ENCODE results near the gene ANKS1A.
"Not testable (repeated sequence)": the region's sequence is repeated elsewhere in the genome, so short reads cannot be mapped to it uniquely, and the experiment has no call there.

Gene ANKS1A

DNA sequence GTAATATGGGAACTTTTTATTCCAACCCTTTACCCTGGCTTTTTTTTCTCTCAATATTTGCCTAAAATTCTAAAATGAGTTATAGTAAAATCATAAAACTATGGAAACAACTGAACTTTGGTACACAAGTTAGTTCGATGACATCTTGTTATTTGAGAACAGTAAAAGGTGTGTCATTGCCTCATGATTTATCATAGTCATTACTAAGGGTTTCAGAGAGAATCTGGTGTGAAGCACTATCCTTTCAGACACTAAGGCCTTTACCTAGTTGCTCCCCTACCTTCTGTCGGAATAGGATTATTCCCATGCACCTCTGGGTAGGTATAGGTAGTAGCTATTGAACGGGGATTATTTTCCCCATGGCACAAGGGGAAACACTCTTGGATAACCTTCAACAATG is 12.6 kb upstream of the ANKS1A start:
- Histone ChIP-seq H3K79me2 (ENCODE audit: control insufficient read depth, insufficient read depth, low read length, poor library complexity) (no peaks in the 10 kb centered on the region), H3K79me1 (ENCODE audit: low read length) (no peaks in the 10 kb centered on the region), H3K27me3 (ENCODE audit: insufficient read depth, low read length) (no peaks in the 10 kb centered on the region), H2AK5ac (ENCODE audit: low read length) (no peak overlapping the region), H3K4me1 (ENCODE audit: control insufficient read depth in 1 of 2, insufficient read depth in 2 of 2, low read length in 2 of 2) (no peaks in the 10 kb centered on the region), H3K4ac (ENCODE audit: low read depth, low read length) (no peak overlapping the region), H3K27ac (ENCODE audit: low read depth, low read length) (no peak overlapping the region), H2BK5ac (ENCODE audit: low read depth, low read length, poor library complexity) (no peak overlapping the region), H3K36me3 (ENCODE audit: control insufficient read depth in 1 of 2, insufficient read depth in 2 of 2, low read length in 2 of 2) (peaks cover 13 to 22% of the 10 kb centered on the region in 2 experiments), H3K18ac (ENCODE audit: low read length) (no peak overlapping the region), H3K4me3 (ENCODE audit: low read depth, low read length) (no peak overlapping the region), H3K14ac (ENCODE audit: low read length) (no peak overlapping the region), H4K8ac (ENCODE audit: low read depth, low read length) (no peak overlapping the region), H4K91ac (ENCODE audit: low read depth, low read length) (no peak overlapping the region), H2BK120ac (ENCODE audit: insufficient read depth, low read length, poor library complexity) (no peak overlapping the region), H3K9me3 (ENCODE audit: insufficient read depth, low read depth, low read length) (no peaks in the 10 kb centered on the region), H3K9ac (ENCODE audit: low read length) (no peak overlapping the region), H2AFZ (ENCODE audit: insufficient read depth, low read length, poor library complexity) (no peak overlapping the region), H3K23ac (ENCODE audit: low read length) (no peak overlapping the region), H2BK12ac (ENCODE audit: low read length) (no peak overlapping the region), H3K4me2 (ENCODE audit: low read length) (no peak overlapping the region), H4K12ac (ENCODE audit: low read depth, low read length) (no peak overlapping the region)
- DNase-seq, result no peak
- WGBS (ENCODE audit: extremely low coverage, insufficient coverage, insufficient read length), result no CpG with 5 or more reads among the region's 3 CpGs

DNA sequence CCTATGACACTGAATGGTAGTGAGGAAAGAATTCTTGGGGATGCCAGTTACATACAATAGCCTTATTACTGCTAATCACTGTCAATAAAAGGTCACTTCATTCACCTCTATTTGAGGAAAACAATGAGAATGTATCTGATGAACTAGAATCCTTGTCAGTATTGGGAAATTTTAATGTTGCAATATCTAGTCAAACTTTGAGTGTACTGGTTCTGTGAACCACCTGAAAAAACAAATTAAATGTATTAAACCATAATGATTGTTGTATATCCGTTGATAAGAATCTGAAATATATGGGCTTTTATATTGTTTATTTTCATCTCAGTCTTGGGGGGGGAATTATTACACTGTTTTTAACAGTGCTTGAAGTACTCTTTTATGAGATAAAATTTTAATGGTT is 11.8 kb upstream of the ANKS1A start:
- H2AFZ ChIP-seq (ENCODE audit: insufficient read depth, low read length, poor library complexity), result no peak overlapping the region
- no peak overlapping the region for H2BK120ac ChIP-seq (ENCODE audit: insufficient read depth, low read length, poor library complexity)
- H3K23ac ChIP-seq (ENCODE audit: low read length), result no peak overlapping the region
- no peaks in the 10 kb centered on the region for H3K4me1 ChIP-seq (ENCODE audit: control insufficient read depth in 1 of 2, insufficient read depth in 2 of 2, low read length in 2 of 2)
- H3K4me3 ChIP-seq (ENCODE audit: low read depth, low read length), result no peak overlapping the region
- H2BK12ac ChIP-seq (ENCODE audit: low read length), result no peak overlapping the region
- no peak overlapping the region for H3K27ac ChIP-seq (ENCODE audit: low read depth, low read length)
- H4K12ac ChIP-seq (ENCODE audit: low read depth, low read length), result no peak overlapping the region
- H3K14ac ChIP-seq (ENCODE audit: low read length), result no peak overlapping the region
- no peak for DNase-seq
- no peak overlapping the region for H4K91ac ChIP-seq (ENCODE audit: low read depth, low read length)
- no peaks in the 10 kb centered on the region for H3K9me3 ChIP-seq (ENCODE audit: insufficient read depth, low read depth, low read length)
- no peaks in the 10 kb centered on the region for H3K27me3 ChIP-seq (ENCODE audit: insufficient read depth, low read length)
- H2BK5ac ChIP-seq (ENCODE audit: low read depth, low read length, poor library complexity), result no peak overlapping the region
- no CpG with 5 or more reads among the region's 1 CpG for WGBS (ENCODE audit: extremely low coverage, insufficient coverage, insufficient read length)
- peaks cover 13 to 19% of the 10 kb centered on the region in 2 experiments for H3K36me3 ChIP-seq (ENCODE audit: control insufficient read depth in 1 of 2, insufficient read depth in 2 of 2, low read length in 2 of 2)
- H2AK5ac ChIP-seq (ENCODE audit: low read length), result no peak overlapping the region
- no peaks in the 10 kb centered on the region for H3K79me2 ChIP-seq (ENCODE audit: control insufficient read depth, insufficient read depth, low read length, poor library complexity)
- H3K18ac ChIP-seq (ENCODE audit: low read length), result no peak overlapping the region
- H3K4me2 ChIP-seq (ENCODE audit: low read length), result no peak overlapping the region
- H3K79me1 ChIP-seq (ENCODE audit: low read length), result no peaks in the 10 kb centered on the region
- no peak overlapping the region for H4K8ac ChIP-seq (ENCODE audit: low read depth, low read length)
- H3K9ac ChIP-seq (ENCODE audit: low read length), result no peak overlapping the region
- no peak overlapping the region for H3K4ac ChIP-seq (ENCODE audit: low read depth, low read length)

DNA sequence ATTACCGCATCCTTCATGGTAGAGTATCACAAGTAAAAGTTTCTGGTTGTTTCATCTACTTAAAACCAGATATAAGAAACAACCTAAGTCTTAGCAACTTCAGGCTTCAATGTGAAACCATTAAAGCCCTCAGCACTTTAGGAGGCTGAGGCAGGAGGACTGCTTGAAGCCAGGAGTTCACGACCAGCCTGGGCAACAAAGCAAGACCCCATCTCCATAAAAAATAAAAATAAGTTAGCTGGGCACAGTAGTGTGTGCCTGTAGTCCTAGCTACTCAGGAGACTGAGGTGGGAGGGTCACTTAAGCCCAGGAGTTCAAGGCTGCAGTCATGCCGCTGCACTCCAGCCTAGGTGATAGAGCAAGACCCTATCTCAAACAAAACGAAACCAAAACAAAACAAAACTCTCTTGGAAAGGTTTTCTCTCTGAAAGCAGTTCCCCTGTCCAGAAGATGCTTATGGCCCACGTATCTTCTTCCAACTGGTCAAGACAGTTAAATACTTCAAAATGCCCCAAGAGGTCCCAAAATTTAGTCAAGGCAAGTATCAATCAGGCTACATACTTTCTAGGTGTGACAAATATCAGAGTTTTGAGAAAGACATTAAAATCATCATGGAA is 11.1 kb upstream of the ANKS1A start:
- no CpG with 5 or more reads among the region's 5 CpGs for WGBS (ENCODE audit: extremely low coverage, insufficient coverage, insufficient read length)
- Histone ChIP-seq H3K4me1 (ENCODE audit: control insufficient read depth in 1 of 2, insufficient read depth in 2 of 2, low read length in 2 of 2) (no peaks in the 10 kb centered on the region), H2BK12ac (ENCODE audit: low read length) (no peak overlapping the region), H3K36me3 (ENCODE audit: control insufficient read depth in 1 of 2, insufficient read depth in 2 of 2, low read length in 2 of 2) (peaks cover 9 to 13% of the 10 kb centered on the region in 2 experiments), H3K4ac (ENCODE audit: low read depth, low read length) (no peak overlapping the region), H2AK5ac (ENCODE audit: low read length) (no peak overlapping the region), H3K9ac (ENCODE audit: low read length) (no peak overlapping the region), H3K27me3 (ENCODE audit: insufficient read depth, low read length) (no peaks in the 10 kb centered on the region), H3K79me2 (ENCODE audit: control insufficient read depth, insufficient read depth, low read length, poor library complexity) (no peaks in the 10 kb centered on the region), H4K12ac (ENCODE audit: low read depth, low read length) (no peak overlapping the region), H2BK120ac (ENCODE audit: insufficient read depth, low read length, poor library complexity) (no peak overlapping the region), H3K4me3 (ENCODE audit: low read depth, low read length) (no peak overlapping the region), H3K9me3 (ENCODE audit: insufficient read depth, low read depth, low read length) (no peaks in the 10 kb centered on the region), H2AFZ (ENCODE audit: insufficient read depth, low read length, poor library complexity) (no peak overlapping the region), H3K27ac (ENCODE audit: low read depth, low read length) (no peak overlapping the region), H4K91ac (ENCODE audit: low read depth, low read length) (no peak overlapping the region), H3K23ac (ENCODE audit: low read length) (no peak overlapping the region), H3K14ac (ENCODE audit: low read length) (no peak overlapping the region), H4K8ac (ENCODE audit: low read depth, low read length) (no peak overlapping the region), H3K79me1 (ENCODE audit: low read length) (no peaks in the 10 kb centered on the region), H3K4me2 (ENCODE audit: low read length) (no peak overlapping the region), H3K18ac (ENCODE audit: low read length) (no peak overlapping the region), H2BK5ac (ENCODE audit: low read depth, low read length, poor library complexity) (no peak overlapping the region)
- no peak for DNase-seq

DNA sequence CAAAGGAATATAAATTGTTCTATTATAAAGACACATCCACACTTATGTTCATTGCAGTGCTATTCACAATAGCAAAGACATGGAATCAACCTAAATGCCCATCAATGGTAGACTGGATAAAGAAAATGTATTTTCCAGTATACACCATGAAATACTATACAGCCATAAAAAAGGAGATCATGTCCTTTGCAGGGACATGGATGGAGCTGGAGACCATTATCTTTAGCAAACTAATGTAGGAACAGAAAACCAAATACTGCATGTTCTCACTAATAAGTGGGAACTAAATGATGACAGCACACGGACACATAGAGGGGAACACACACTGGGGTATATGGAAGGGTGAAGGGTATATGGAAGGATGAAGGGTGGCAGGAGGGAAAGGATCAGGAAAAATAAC is 5.0 kb upstream of the ANKS1A start:
- not testable (repeated sequence) for H4K8ac ChIP-seq (ENCODE audit: low read depth, low read length); H2BK5ac ChIP-seq (ENCODE audit: low read depth, low read length, poor library complexity); H2AFZ ChIP-seq (ENCODE audit: insufficient read depth, low read length, poor library complexity); H3K79me2 ChIP-seq (ENCODE audit: control insufficient read depth, insufficient read depth, low read length, poor library complexity); DNase-seq; H3K4me2 ChIP-seq (ENCODE audit: low read length); H4K91ac ChIP-seq (ENCODE audit: low read depth, low read length); H3K36me3 ChIP-seq (ENCODE audit: control insufficient read depth in 1 of 2, insufficient read depth in 2 of 2, low read length in 2 of 2); H3K9me3 ChIP-seq (ENCODE audit: insufficient read depth, low read depth, low read length); H3K27me3 ChIP-seq (ENCODE audit: insufficient read depth, low read length); H3K14ac ChIP-seq (ENCODE audit: low read length); H2BK12ac ChIP-seq (ENCODE audit: low read length); H3K27ac ChIP-seq (ENCODE audit: low read depth, low read length); H3K4ac ChIP-seq (ENCODE audit: low read depth, low read length); H3K4me3 ChIP-seq (ENCODE audit: low read depth, low read length); H2AK5ac ChIP-seq (ENCODE audit: low read length); H2BK120ac ChIP-seq (ENCODE audit: insufficient read depth, low read length, poor library complexity); H3K18ac ChIP-seq (ENCODE audit: low read length); H3K4me1 ChIP-seq (ENCODE audit: control insufficient read depth in 1 of 2, insufficient read depth in 2 of 2, low read length in 2 of 2); H3K23ac ChIP-seq (ENCODE audit: low read length); H3K9ac ChIP-seq (ENCODE audit: low read length); H3K79me1 ChIP-seq (ENCODE audit: low read length); H4K12ac ChIP-seq (ENCODE audit: low read depth, low read length)
- no CpG with 5 or more reads among the region's 1 CpG for WGBS (ENCODE audit: extremely low coverage, insufficient coverage, insufficient read length)

Measured in trophoblast cell (in vitro differentiated cells and primary cell).